MM.1S (cell line): ENCODE measurements around the gene CFAP107.

Experiments
- DNase-seq: peaks from one replicate; pipeline ENCODE4 v3.0.0-alpha.2; 2015
- H2AFZ ChIP-seq: fragments of 300-600 bp; sonication (generic); 2 replicates; pipeline ENCODE4 v1.6.0; 2016; ENCODE audit warnings: antibody characterized with exemption, low read length
- H3F3A ChIP-seq: fragments of 300-600 bp; sonication (generic); 2 replicates; pipeline ENCODE4 v1.6.1; 2016; ENCODE audit warnings: mild to moderate bottlenecking, antibody characterized with exemption, low read length, moderate library complexity, mixed read lengths; ENCODE audit not compliant: insufficient read depth
- H3K27ac ChIP-seq: fragments of 300-600 bp; sonication (generic); 2 replicates; pipeline ENCODE4 v1.5.1; 2016; ENCODE audit warnings: mild to moderate bottlenecking, low read length
- H3K27me3 ChIP-seq: fragments of 300-600 bp; sonication (generic); replicated peaks from 2 replicates; pipeline ENCODE4 v1.6.0; 2016; ENCODE audit warnings: low read length; ENCODE audit not compliant: insufficient read depth
- H3K36me3 ChIP-seq: fragments of 300-600 bp; sonication (generic); replicated peaks from 2 replicates; pipeline ENCODE4 v1.6.1; 2016; ENCODE audit warnings: mild to moderate bottlenecking, low read length, mixed read lengths; ENCODE audit not compliant: insufficient read depth
- H3K4me1 ChIP-seq: fragments of 300-600 bp; sonication (generic); 2 replicates; pipeline ENCODE4 v1.6.1; 2016; ENCODE audit warnings: low read length, mixed read lengths
- H3K4me2 ChIP-seq: fragments of 300-600 bp; sonication (generic); 2 replicates; pipeline ENCODE4 v1.6.0; 2016; ENCODE audit warnings: low read depth, low read length
- H3K4me3 ChIP-seq: fragments of 300-600 bp; sonication (generic); 2 replicates; pipeline ENCODE4 v1.5.1; 2016; ENCODE audit warnings: low read length, mixed read lengths
- H3K79me2 ChIP-seq: fragments of 300-600 bp; sonication (generic); 2 replicates; pipeline ENCODE4 v1.6.1; 2016; ENCODE audit warnings: mixed run types, low read length, mixed read lengths
- H3K9ac ChIP-seq: fragments of 300-600 bp; sonication (generic); 2 replicates; pipeline ENCODE4 v1.6.1; 2016; ENCODE audit warnings: low read length, mixed read lengths
- H3K9me2 ChIP-seq: fragments of 300-600 bp; sonication (generic); replicated peaks from 2 replicates; pipeline ENCODE4 v1.6.1; 2016; ENCODE audit warnings: mild to moderate bottlenecking, low read length, mixed read lengths; ENCODE audit not compliant: insufficient read depth
- H3K9me3 ChIP-seq: fragments of 300-600 bp; sonication (generic); replicated peaks from 2 replicates; pipeline ENCODE4 v1.6.1; 2016; ENCODE audit warnings: mild to moderate bottlenecking, low read length, mixed read lengths; ENCODE audit not compliant: insufficient read depth
- H4K20me1 ChIP-seq: fragments of 300-600 bp; sonication (generic); 2 replicates; pipeline ENCODE4 v1.6.1; 2016; ENCODE audit warnings: mild to moderate bottlenecking, low read length, moderate library complexity, mixed read lengths; ENCODE audit not compliant: insufficient read depth
- CTCF ChIP-seq: fragments of 300-600 bp; sonication (generic); IDR thresholded peaks from 2 replicates; pipeline ENCODE4 v1.5.1; 2016; ENCODE audit warnings: antibody characterized with exemption, low read length, mixed read lengths
- EZH2 ChIP-seq: fragments of 300-600 bp; sonication (generic); optimal IDR thresholded peaks from 2 replicates; pipeline ENCODE3; 2017; ENCODE audit warnings: low read depth, mild to moderate bottlenecking, antibody characterized with exemption, low read length, mixed read lengths
- EZH2phosphoT487 ChIP-seq: fragments of 300-600 bp; sonication (generic); IDR thresholded peaks from 2 replicates; pipeline ENCODE4 v1.6.1; 2018; ENCODE audit warnings: antibody characterized with exemption, low read length

Gene CFAP107

GRCh38 chr1:12738934-12739333 lies 7.1 kb upstream of the CFAP107 start:
- H3K9me3 ChIP-seq, result no peaks in the 10 kb centered on the region
- no peaks in the 10 kb centered on the region for H3K79me2 ChIP-seq
- H2AFZ ChIP-seq, result no peak overlapping the region
- no peaks in the 10 kb centered on the region for H3K36me3 ChIP-seq
- peaks cover 36% of the 10 kb centered on the region for H3K27me3 ChIP-seq
- H3K9me2 ChIP-seq, result no peaks in the 10 kb centered on the region
- no peak overlapping the region for H3K4me2 ChIP-seq
- H3K4me3 ChIP-seq, result no peak overlapping the region
- no peaks in the 10 kb centered on the region for H3F3A ChIP-seq
- no peak overlapping the region for H3K27ac ChIP-seq
- H4K20me1 ChIP-seq, result no peaks in the 10 kb centered on the region
- TF ChIP-seq CTCF, result no peak
- TF ChIP-seq EZH2phosphoT487, result no peak
- TF ChIP-seq EZH2, result no peak
- DNase-seq, result no peak
- H3K9ac ChIP-seq, result no peak overlapping the region
- no peaks in the 10 kb centered on the region for H3K4me1 ChIP-seq

- Histone ChIP-seq H3K4me1 (no peaks in the 10 kb centered on the region), H3F3A (no peaks in the 10 kb centered on the region), H3K4me3 (no peak overlapping the region), H3K4me2 (no peak overlapping the region), H3K9me2 (no peaks in the 10 kb centered on the region), H3K9me3 (no peaks in the 10 kb centered on the region), H4K20me1 (no peaks in the 10 kb centered on the region), H3K36me3 (no peaks in the 10 kb centered on the region), H3K27ac (no peak overlapping the region), H3K27me3 (peaks cover 43% of the 10 kb centered on the region), H2AFZ (no peak overlapping the region), H3K79me2 (no peaks in the 10 kb centered on the region), H3K9ac (no peak overlapping the region)
- TF ChIP-seq CTCF (no peak), EZH2phosphoT487 (no peak), EZH2 (no peak)
- DNase-seq, result no peak
Measured at GRCh38 chr1:12739613-12740012, 6.4 kb upstream of the CFAP107 start.

- Histone ChIP-seq H3K4me3 (no peak overlapping the region), H3K27me3 (peaks cover 44% of the 10 kb centered on the region), H3K4me1 (peaks cover 8% of the 10 kb centered on the region), H4K20me1 (no peaks in the 10 kb centered on the region), H3K9me2 (no peaks in the 10 kb centered on the region), H3F3A (peaks cover 5% of the 10 kb centered on the region; the same call in 1 of the 2 replicates), H3K27ac (no peak overlapping the region), H3K36me3 (no peaks in the 10 kb centered on the region), H3K4me2 (no peak overlapping the region), H3K9ac (no peak overlapping the region), H3K79me2 (no peaks in the 10 kb centered on the region), H2AFZ (no peak overlapping the region), H3K9me3 (no peaks in the 10 kb centered on the region)
- no peak for DNase-seq
- TF ChIP-seq CTCF (no peak), EZH2phosphoT487 (no peak), EZH2 (no peak)
Measured at GRCh38 chr1:12741946-12742345, 4.1 kb upstream of the CFAP107 start.
